H54 (cell line): Measurements from ENCODE around the gene NYAP1.
"Not testable (repeated sequence)": the region's sequence is repeated elsewhere in the genome, so short reads cannot be mapped to it uniquely, and the experiment has no call there.

Experiments used
- DNase-seq: peaks from one replicate; pipeline ENCODE4 v3.0.0; 2011; ENCODE audit warnings: low spot score, mixed read lengths; ENCODE audit not compliant: insufficient read length
- FAIRE-seq: peaks from 3 replicates; lab custom pipeline; 2011; peaks lifted over from hg19 to GRCh38; lab: Jason Lieb, UNC
- POLR2A ChIP-seq: IDR thresholded peaks from 2 replicates; pipeline ENCODE4 v1.6.1; 2011; ENCODE audit warnings: low read depth, mild to moderate bottlenecking, low read length

The NYAP1 gene

GRCh38 chr7:100517305-100517704 is 33.6 kb downstream of the NYAP1 start:
- no peak for TF ChIP-seq POLR2A
- FAIRE-seq (no peak), DNase-seq (no peak)

GRCh38 chr7:100519580-100519979 is 35.9 kb downstream of the NYAP1 start:
- TF ChIP-seq POLR2A, result no peak
- no peak for FAIRE-seq
- no peak for DNase-seq

DNA sequence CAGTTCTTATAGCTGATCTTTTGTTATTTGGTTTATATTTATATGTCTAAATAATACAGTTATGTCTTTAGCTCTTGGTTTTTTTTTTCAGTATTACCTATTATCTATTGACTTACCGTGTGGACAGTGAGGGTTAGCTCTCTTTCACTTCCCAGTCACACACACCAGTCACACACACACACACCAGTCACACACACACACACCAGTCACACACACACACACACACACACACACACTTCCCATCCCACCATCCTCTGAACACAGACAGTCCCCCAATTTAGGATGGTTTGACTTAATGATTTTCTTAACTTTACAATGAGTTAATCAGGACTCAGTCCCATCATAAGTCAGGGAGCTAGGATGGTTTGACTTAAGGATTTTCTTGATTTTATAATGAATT is 36.4 kb downstream of the NYAP1 start:
- no peak for TF ChIP-seq POLR2A
- FAIRE-seq, result no peak
- DNase-seq, result no peak

- no peak for FAIRE-seq
- DNase-seq, result no peak
- no peak for TF ChIP-seq POLR2A
These were observed 37.3 kb downstream of the NYAP1 start for GRCh38 chr7:100521076-100521475.

- FAIRE-seq, DNase-seq: not testable (repeated sequence)
These were observed 38.3 kb downstream of the NYAP1 start for GRCh38 chr7:100521909-100522593.

DNA sequence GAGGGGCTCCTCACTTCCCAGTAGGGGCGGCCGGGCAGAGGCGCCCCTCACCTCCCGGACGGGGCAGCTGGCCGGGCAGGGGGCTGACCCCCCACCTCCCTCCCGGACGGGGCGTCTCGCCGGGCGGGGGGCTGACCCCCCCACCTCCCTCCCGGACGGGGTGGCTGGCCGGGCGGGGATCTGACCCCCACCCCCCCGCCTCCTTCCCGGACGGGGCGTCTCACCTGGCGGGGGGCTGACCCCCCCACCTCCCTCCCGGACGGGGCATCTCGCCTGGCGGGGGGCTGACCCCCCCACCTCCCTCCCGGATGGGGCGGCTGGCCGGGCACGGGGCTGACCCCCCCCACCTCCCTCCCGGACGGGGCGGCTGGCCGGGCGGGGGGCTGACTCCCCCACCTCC is 39.5 kb downstream of the NYAP1 start:
- FAIRE-seq, DNase-seq: not testable (repeated sequence)

DNA sequence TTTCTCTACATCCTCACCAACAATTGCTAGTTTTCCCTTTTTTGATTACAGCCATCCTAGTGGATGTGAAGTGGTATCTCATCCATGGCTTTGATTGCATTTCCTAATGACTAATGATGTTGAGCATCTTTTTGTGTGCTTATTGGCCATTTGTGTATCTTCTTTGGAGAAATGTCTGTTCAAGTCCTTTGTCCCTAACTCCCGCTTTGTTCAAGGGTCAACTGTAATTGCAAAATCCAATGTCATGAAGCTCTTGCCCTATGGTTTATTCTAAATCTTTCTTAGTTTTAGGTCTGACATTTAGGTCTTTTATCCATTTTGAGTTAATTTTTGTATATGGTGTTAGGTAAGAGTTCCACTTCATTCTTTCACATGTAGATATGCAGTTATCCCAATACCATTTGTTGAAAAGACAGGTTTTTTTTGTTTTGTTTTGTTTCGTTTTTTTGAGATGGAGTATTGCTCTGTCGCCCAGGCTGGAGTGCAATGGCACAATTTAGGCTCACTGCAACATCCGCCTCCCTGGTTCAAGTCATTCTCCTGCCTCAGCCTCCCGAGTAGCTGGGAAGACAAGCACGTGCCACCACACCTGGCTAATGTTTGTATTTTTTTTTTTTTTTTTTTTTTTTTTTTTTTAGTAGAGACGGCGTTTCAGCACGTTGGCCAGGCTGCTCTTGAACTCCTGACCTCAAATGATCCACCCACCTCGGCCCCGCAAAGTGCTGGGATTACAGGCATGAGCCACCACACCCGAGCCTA is 44.6 kb downstream of the NYAP1 start:
- not testable (repeated sequence) for DNase-seq, FAIRE-seq

DNA sequence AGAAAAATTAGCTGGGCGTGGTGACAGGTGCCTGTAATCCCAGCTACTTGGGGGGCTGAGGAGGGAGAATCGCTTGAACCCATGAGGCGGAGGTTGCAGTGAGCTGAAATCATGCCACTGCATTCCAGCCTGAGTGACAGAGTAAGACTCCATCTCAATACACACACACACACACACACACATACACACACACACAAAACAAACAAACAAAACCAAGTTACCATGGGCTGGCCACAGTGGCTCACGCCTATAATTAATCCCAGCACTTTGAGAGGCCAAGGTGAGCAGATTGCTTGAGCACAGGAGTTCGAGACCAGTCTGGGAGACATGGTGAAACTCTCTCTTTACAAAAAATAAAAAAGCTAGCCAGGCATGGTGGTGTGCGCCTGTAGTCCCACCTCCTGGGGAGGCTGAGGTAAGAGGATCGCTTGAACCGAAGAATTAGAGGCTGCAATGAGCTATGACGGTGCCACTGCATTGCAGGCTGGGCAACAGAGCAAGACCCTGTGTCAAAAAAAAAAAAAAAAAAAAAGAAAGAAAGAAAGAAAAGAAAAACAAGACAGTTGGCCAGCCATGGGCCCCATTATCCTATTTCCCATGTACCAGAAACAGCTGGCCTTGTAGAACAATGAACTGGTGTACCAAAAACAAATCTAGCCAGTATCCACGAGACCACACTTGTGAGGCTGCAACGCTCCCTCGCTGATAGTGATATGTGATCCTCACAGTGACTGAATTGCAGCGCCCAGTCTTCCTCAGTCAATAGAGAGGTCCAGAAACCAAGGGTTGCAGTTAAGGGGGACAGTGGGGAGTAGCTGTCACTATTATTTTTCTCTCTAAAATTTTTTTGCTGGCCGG is 48.7 kb downstream of the NYAP1 start:
- TF ChIP-seq POLR2A, result no peak
- no peak for DNase-seq
- FAIRE-seq, result no peak

DNA sequence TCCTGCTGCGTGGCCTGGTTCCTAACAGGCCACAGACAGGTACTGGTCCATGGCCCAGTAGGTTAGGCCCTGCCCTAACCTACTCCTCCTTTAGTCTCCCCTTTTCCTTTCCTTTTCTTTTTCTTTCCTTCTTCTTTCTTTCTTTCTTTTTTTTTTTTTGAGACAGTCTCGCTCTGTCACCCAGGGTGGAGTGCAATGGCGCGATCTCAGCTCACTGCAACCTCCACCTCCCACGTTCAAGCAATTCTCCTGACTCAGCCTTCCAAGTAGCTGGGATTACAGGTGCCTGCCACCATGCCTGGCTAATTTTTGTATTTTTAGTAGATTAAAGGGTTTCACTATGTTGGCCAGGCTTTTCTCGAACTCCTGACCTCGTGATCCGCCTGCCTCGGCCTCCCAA is 52.3 kb downstream of the NYAP1 start:
- not testable (repeated sequence) for FAIRE-seq, DNase-seq

GRCh38 chr7:100536695-100537094 is 53.0 kb downstream of the NYAP1 start:
- not testable (repeated sequence) for FAIRE-seq, DNase-seq

DNA sequence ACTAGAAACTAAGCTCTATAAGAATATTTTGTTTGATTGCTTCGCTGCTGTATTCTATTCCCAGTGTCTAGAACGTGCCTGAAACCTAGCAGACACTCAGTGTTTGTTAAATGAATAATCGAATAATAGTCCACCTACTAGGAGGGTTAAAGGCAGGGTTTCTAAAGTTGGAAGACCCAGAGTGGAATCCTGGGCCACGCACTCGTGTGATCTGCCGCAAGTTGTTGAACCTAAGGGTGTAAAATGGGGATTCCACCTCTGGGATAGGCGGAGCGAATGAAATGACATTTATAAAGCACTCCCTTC is 54.6 kb downstream of the NYAP1 start:
- DNase-seq, result no peak
- no peak for FAIRE-seq
- TF ChIP-seq POLR2A, result no peak

- peak; percentile 88 for TF ChIP-seq POLR2A
- DNase-seq (peak; percentile 96), FAIRE-seq (peak; percentile 79)
These were observed 55.1 kb downstream of the NYAP1 start, which contains the start of gene AGFG2 for GRCh38 chr7:100538654-100539435. AGFG2 (plus strand) TSS chr7:100539203; CDS start chr7:100539347, 144 bp downstream.

- FAIRE-seq (no peak), DNase-seq (no peak)
- TF ChIP-seq POLR2A, result no peak
These were observed 55.8 kb downstream of the NYAP1 start for GRCh38 chr7:100539436-100540006.
